GM18498 (cell line): ENCODE data around the gene ACADM.
"Not testable (repeated sequence)": the region's sequence is repeated elsewhere in the genome, so short reads cannot be mapped to it uniquely, and the experiment has no call there.

Source experiments
- ATAC-seq: cut with Tn5 transposase; IDR thresholded peaks from one replicate; pipeline ENCODE4 v1.9.1; 2021; ENCODE audit warnings: mild to moderate bottlenecking, moderate library complexity; ENCODE audit not compliant: unreplicated experiment

The ACADM gene

DNA sequence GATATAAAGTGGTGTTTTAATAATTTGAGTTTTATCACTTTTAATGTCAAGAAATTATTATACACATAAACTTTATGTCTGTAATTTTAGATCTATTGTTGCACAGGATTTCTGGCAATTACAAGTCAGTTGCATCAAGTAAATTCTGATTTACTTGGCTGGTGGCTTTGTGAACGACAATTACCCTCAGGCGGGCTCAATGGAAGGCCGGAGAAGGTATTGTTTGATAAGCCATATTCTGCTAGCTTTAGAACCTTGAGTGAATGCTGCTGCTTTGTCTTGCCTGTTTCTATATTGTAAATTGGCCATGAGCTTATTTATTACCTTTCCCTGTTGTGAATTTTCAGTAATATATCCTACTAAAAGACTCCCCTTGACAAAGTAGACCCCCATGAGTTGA is 67.6 kb downstream of the ACADM start:
- ATAC-seq = no peak

GRCh38 chr1:75794382-75794781 is 69.9 kb downstream of the ACADM start:
- no peak for ATAC-seq

- no peak for ATAC-seq
Measured at GRCh38 chr1:75795703-75796193, 71.2 kb downstream of the ACADM start.

GRCh38 chr1:75796376-75797272 is 72.1 kb downstream of the ACADM start, which contains the start of gene MSH4:
Gene MSH4, plus strand, starts transcription at chr1:75796882. Its CDS starts 104 bp downstream, at chr1:75796986.
- no peak for ATAC-seq

- no peak for ATAC-seq
Measured at GRCh38 chr1:75797273-75797588, 72.7 kb downstream of the ACADM start.

GRCh38 chr1:75797606-75798216 is 73.2 kb downstream of the ACADM start:
- ATAC-seq = no peak

DNA sequence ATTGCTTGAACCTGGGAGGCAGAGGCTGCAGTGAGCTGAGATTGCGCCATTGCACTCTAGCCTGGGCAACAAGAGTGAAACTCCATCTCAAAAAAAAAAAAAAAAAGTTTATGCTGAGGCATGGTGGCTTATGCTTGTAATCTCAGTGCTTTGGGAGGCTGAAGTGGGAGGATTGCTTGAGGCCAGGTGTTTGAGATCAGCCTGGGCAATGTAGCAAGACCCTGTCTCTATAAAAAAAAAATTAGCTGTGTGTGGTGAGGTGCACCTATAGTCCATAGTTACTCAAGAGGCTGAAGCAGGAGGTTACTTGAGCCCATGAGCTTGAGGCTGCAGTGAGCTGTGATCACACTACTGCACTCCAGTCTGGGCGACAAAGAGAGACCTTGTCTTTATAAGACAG is 77.0 kb downstream of the ACADM start:
- ATAC-seq = not testable (repeated sequence)

DNA sequence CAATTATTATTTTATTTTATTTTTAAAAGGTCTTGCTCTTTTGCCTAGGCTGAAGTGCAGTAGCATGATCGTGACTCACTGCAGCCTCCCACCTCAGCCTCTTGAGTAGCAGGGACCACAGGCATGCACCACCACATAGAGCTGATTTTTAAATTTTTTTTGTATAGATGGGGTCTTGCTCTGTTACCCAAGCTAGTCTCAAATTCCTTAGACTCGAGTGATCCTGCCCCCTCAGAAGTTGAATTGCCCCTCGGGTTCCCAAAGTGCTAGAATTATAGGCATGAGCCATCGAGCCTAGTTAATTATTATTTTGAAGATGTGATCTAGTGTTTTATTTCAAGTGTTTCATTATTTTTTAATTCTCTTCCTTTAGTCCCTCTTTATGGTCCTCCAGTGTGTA is 84.4 kb downstream of the ACADM start:
- ATAC-seq = no peak

DNA sequence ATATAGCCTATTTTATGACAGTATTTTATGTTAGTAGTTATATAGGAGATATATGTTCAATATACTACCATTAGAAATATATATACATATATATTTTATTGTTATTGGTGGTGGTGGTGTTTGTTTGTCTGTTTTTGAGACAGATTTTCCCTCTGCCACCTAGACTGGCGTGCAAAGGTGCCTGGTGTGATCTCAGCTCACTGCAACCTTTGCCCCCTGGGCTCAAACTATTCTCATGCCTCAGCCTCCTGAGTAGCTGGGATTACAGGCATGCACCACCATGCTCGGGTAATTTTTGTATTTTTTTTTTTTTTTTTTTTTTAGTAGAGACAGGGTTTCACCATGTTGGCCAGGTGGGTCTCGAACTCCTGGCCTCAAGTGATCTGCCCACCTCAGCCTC is 85.6 kb downstream of the ACADM start:
- not testable (repeated sequence) for ATAC-seq

GRCh38 chr1:75811211-75811981 is 86.9 kb downstream of the ACADM start:
- ATAC-seq = no peak

DNA sequence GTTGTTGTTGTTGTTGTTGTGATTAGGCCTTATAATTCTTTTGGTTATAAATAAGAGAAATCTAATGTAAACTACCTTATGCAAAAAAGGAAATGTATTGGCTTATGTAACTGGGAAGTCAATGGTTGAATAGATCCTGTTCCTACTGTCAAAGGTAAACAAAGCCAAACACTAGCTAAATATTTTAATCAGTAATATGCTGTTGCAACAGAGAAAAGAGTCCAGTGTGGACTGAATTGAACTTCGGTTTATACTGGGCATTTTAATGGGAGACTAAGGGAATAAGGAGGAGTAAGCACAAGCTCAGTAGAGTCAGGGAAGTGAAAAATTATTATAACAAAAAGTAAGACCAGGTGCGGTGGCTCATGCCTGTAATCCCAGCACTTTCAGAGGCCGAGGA is 87.6 kb downstream of the ACADM start:
- no peak for ATAC-seq
